Measurements from ENCODE around the gene RAE1. TPM values are rescaled to one million over a fixed set of nuclear protein-coding genes. Genes with fewer than 3 reads are reported as not detected.

Gene RAE1
- total and polyA plus RNA-seq, 2 of the 8 experiments (the other 6 are each of a cell fraction or from before 2014, with no cell fraction given): 35.9 to 44.9 TPM

DNA sequence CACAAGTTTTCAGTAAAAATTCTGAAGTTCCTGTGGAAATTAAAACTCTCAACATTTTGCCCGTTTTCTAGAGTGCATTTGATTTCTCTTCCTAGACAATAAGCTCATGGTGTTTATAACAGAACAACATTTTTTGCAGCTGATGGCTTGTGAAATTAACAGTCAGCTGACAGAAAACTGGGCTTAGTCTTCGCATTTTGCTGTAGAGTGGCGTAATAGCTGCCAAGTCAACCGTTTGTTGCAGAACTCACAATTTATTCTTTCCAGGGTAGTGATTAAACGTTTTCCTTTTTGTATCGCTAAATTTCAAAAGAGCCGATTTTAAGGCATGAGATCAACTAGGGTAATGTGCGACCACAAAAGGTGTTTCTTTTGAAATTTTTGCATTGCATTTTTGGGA lies 20.1 kb upstream of the RAE1 start (continued):
- TF ChIP-seq, protein P1, sequence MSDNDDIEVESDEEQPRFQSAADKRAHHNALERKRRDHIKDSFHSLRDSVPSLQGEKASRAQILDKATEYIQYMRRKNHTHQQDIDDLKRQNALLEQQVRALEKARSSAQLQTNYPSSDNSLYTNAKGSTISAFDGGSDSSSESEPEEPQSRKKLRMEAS (IDR thresholded peaks at IDR 0.05): no peak
- TF ChIP-seq BACH1 (IDR thresholded peaks at IDR 0.05; ENCODE audit: low read length): no peak
- TF ChIP-seq RNF2 (IDR thresholded peaks at IDR 0.05; ENCODE audit: borderline replicate concordance, low read depth, low read length, missing control alignments, poor library complexity, severe bottlenecking): no peak
- TF ChIP-seq SAP30 (IDR thresholded peaks at IDR 0.05; ENCODE audit: insufficient read depth, insufficient replicate concordance, low read length): no peak
- TF ChIP-seq ZNF274 (IDR thresholded peaks at IDR 0.05; ENCODE audit: borderline replicate concordance, extremely low read depth, low read length): no peak
- no peak for TF ChIP-seq TCF12 (IDR thresholded peaks at IDR 0.05; ENCODE audit: low read depth, low read length)

Data from H1 (cell line).